Mesothelial cell of epicardium (in vitro differentiated cells): ENCODE data around the gene DHRS7B. TPM values are rescaled to one million over a fixed set of nuclear protein-coding genes. Genes with fewer than 3 reads are reported as not detected.
"Not testable (repeated sequence)": the region's sequence is repeated elsewhere in the genome, so short reads cannot be mapped to it uniquely, and the experiment has no call there.

Experiments used
- DNase-seq, 2 experiments: peaks; one replicate each; pipeline ENCODE4 v3.0.0; 2021; ENCODE audit warnings: low spot score in 2 of 2; ENCODE audit not compliant: unreplicated experiment in 2 of 2
- H3K27ac Mint-ChIP-seq: 2 replicates; pipeline ENCODE4 v1.8.0; 2021; ENCODE audit warnings: mixed read lengths
- H3K27me3 Mint-ChIP-seq: 2 replicates; pipeline ENCODE4 v1.8.0; 2021; ENCODE audit warnings: low read depth, mixed read lengths
- H3K36me3 Mint-ChIP-seq: 2 replicates; pipeline ENCODE4 v1.8.0; 2021; ENCODE audit warnings: mixed read lengths
- H3K4me1 Mint-ChIP-seq: 2 replicates; pipeline ENCODE4 v1.8.0; 2021; ENCODE audit warnings: mixed read lengths
- H3K4me3 Mint-ChIP-seq: 2 replicates; pipeline ENCODE4 v1.8.0; 2021; ENCODE audit warnings: mild to moderate bottlenecking, moderate library complexity, mixed read lengths
- H3K9me3 Mint-ChIP-seq: 2 replicates; pipeline ENCODE4 v1.8.0; 2021; ENCODE audit warnings: mixed read lengths
- total RNA-seq: library from RNA; stranded (reverse); gene quantifications from 3 replicates; pipeline ENCODE4 v1.2.1, GENCODE V29; 2021
- TF ChIP-seq, protein P1 (sequence below): fragments of 200-600 bp; sonication (generic); IDR thresholded peaks from one replicate; pipeline ENCODE4 v1.5.0; 2021; ENCODE audit warnings: antibody characterized with exemption; ENCODE audit not compliant: unreplicated experiment

Gene DHRS7B
- total RNA-seq, 1 donor from 2014 or later = 19.8 TPM

DNA sequence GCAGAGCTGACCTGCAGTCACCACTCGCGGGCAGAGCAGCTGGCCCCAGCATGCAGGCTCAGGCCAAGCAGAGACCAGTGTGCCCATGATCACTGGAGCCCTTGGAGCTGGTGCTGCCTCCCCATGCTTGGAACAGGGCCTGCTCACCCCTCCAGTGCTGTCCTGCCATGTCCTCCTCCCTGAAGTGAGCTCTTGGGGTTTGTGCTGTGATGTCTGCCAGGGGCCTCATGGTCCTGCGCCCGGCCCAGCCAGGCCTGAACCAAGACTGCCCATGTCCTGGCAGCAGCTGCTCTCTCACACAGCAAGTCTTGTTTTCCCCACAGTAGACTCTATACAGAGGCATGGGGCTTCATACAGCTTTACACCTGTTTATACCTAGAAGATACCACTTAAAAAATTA is 62.6 kb downstream of the DHRS7B start:
- Mint-ChIP-seq H3K4me1 (peaks cover 3% of the 10 kb centered on the region), H3K27ac (no peak overlapping the region), H3K9me3 (no peaks in the 10 kb centered on the region), H3K27me3 (no peaks in the 10 kb centered on the region), H3K36me3 (peaks cover 32% of the 10 kb centered on the region), H3K4me3 (no peak overlapping the region)
- DNase-seq = no peak
- TF ChIP-seq, protein P1, sequence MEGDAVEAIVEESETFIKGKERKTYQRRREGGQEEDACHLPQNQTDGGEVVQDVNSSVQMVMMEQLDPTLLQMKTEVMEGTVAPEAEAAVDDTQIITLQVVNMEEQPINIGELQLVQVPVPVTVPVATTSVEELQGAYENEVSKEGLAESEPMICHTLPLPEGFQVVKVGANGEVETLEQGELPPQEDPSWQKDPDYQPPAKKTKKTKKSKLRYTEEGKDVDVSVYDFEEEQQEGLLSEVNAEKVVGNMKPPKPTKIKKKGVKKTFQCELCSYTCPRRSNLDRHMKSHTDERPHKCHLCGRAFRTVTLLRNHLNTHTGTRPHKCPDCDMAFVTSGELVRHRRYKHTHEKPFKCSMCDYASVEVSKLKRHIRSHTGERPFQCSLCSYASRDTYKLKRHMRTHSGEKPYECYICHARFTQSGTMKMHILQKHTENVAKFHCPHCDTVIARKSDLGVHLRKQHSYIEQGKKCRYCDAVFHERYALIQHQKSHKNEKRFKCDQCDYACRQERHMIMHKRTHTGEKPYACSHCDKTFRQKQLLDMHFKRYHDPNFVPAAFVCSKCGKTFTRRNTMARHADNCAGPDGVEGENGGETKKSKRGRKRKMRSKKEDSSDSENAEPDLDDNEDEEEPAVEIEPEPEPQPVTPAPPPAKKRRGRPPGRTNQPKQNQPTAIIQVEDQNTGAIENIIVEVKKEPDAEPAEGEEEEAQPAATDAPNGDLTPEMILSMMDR = no peak

DNA sequence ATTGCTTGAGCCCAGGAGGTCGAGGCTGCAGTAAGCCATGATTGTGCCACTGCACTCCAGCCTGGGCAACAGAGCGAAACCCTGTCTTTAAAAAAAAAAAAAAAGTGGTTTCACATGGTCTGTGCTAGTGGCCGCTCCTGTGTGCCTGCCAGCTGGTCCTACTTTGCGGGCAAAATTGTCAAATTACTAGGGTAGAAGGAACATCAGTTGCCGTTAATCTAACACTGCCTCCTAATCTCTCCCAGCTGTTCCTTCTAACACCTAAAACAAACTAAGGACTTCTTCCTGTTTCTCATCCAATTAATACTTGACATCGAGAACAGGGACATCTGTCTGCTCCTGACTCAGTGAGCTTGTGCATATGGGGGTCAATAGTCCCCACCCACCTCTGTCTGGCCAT is 63.3 kb downstream of the DHRS7B start:
- H3K36me3 Mint-ChIP-seq = peaks cover 37% of the 10 kb centered on the region
- H3K27me3 Mint-ChIP-seq = no peaks in the 10 kb centered on the region
- H3K4me1 Mint-ChIP-seq = peaks cover 9% of the 10 kb centered on the region
- no peak overlapping the region for H3K27ac Mint-ChIP-seq
- H3K9me3 Mint-ChIP-seq = no peaks in the 10 kb centered on the region
- H3K4me3 Mint-ChIP-seq = no peak overlapping the region
- TF ChIP-seq, protein P1 = no peak
- DNase-seq = no peak

DNA sequence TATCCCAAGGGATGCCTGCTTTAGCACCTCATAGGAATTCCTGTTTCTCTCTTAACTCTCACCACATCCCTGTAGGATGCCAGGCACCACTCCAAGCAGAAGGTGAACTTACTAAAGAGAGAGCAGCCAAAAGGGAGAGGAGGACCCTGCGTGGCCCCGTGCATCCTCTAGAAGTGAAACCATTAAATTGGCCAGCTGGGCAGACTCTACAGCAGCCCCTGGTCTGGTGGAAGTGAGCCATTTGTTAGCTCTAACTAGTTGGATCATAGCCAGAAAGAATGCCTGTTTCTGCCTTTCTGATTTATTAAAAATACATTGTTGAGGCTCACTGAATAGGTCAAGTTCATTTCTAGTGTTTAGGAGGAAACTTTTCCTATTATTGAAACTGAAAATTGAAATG is 64.9 kb downstream of the DHRS7B start:
- Mint-ChIP-seq H3K4me1 (peaks cover 9% of the 10 kb centered on the region), H3K9me3 (no peaks in the 10 kb centered on the region), H3K36me3 (peaks cover 32% of the 10 kb centered on the region), H3K27me3 (no peaks in the 10 kb centered on the region), H3K27ac (no peak overlapping the region), H3K4me3 (no peak overlapping the region)
- no peak for DNase-seq
- TF ChIP-seq, protein P1 = no peak

DNA sequence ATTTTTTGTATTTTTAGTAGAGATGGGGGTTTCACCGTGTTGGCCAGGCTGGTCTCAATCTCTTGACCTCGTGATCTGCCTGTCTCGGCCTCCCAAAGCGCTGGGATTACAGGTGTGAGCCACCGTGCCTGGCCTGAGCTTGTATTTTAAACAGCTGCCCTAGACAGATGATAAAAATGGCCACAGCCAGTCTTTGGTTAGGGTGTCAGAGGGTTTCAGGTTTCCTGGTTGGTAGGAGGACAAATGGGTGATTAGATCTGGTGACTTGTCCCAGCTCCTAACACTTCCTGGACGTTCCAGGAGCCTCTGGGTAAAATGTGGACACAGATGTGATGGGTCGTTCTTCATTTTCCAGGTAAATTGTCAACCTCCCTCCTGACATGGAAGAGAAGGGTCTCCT is 65.7 kb downstream of the DHRS7B start:
- H3K36me3 Mint-ChIP-seq = peaks cover 37% of the 10 kb centered on the region
- not testable (repeated sequence) for H3K27me3 Mint-ChIP-seq, H3K4me1 Mint-ChIP-seq, H3K4me3 Mint-ChIP-seq, H3K9me3 Mint-ChIP-seq, DNase-seq, H3K27ac Mint-ChIP-seq

DNA sequence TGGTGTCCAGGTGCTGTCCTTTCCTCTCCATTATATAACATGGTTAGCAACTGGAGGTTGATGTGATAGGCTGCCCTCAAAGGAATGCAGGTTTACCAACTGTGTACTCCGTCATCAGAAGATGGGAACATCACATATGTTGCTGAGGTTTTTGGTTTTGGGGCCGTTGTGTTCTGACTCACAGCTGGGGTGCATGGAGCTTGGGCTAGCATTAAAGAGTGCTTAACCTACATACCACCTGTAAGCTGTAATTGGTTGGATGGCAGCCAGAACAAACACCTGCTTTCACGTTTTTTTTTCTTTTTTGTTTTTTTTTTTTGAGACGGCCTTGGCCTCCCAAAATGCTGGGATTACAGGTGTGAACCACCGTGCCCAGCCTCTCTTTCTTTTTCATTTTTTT is 66.3 kb downstream of the DHRS7B start:
- H3K36me3 Mint-ChIP-seq = peaks cover 43% of the 10 kb centered on the region
- H3K4me1 Mint-ChIP-seq = peaks cover 9% of the 10 kb centered on the region
- DNase-seq = no peak
- no peaks in the 10 kb centered on the region for H3K9me3 Mint-ChIP-seq
- H3K4me3 Mint-ChIP-seq = no peak overlapping the region
- no peak overlapping the region for H3K27ac Mint-ChIP-seq
- TF ChIP-seq, protein P1 = no peak
- no peaks in the 10 kb centered on the region for H3K27me3 Mint-ChIP-seq

DNA sequence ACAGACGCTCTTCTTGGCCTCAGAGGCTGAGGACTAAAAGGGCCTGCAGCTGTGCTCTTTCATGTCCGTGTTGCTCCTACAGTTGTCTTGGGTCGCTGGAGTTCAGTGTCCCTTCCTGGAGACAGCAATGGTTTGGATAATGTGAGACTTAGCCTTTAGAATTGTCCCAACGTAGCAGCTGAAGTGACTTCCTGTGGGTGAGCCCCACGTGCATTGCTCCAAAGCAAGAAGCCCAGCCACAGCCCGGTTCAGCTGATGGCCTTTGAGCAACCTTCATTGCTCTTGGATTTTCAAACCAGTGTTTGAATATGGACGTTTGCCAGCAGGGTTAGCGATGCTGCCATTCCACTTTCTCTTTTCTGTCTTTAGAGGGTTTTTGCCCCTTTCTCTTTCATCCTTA is 67.5 kb downstream of the DHRS7B start:
- peaks cover 44% of the 10 kb centered on the region for H3K36me3 Mint-ChIP-seq
- H3K27ac Mint-ChIP-seq = peak overlapping the region; percentile 28

More for the DNA sequence above, 67.5 kb downstream of the DHRS7B start:
- TF ChIP-seq, protein P1 = no peak
- DNase-seq = no peak
- Mint-ChIP-seq H3K9me3 (no peaks in the 10 kb centered on the region), H3K4me1 (peaks cover 9% of the 10 kb centered on the region), H3K27me3 (no peaks in the 10 kb centered on the region), H3K4me3 (no peak overlapping the region)
